H1 (cell line): ENCODE data around the gene ATP5MC3. TPM values are rescaled to one million over a fixed set of nuclear protein-coding genes. Genes with fewer than 3 reads are reported as not detected.

Source experiments
- CTCF ChIA-PET: fragments of 300-600 bp; sonication (Branson Sonifier 250); formaldehyde crosslinking; loops from one replicate; lab custom pipeline; 2021; ENCODE audit not compliant: partially characterized antibody; lab: Charles Lee
- POLR2A ChIA-PET: fragments of 300-600 bp; sonication (Branson Sonifier 250); formaldehyde crosslinking; loops from one replicate; lab custom pipeline; 2021; ENCODE audit warnings: inconsistent platforms; ENCODE audit not compliant: partially characterized antibody; lab: Charles Lee
- DNase-seq, 2 experiments: peaks; one replicate each; pipeline versions ENCODE4 v3.0.0 to v3.0.0-alpha.2; 2010 to 2022; ENCODE audit warnings: low spot score in 2 of 2, low read depth in 1 of 2, mixed read lengths in 1 of 2
- FAIRE-seq: peaks from 2 replicates; lab custom pipeline; 2011; peaks lifted over from hg19 to GRCh38; lab: Jason Lieb, UNC
- H2AFZ ChIP-seq: 2 replicates; pipeline ENCODE4 v1.8.1; 2012; ENCODE audit warnings: low read length, inconsistent platforms
- H2AK5ac ChIP-seq: 2 replicates; pipeline ENCODE4 v1.6.1; 2013; ENCODE audit warnings: low read depth, low read length
- H2BK120ac ChIP-seq: replicated peaks from 2 replicates; pipeline ENCODE3; 2013; ENCODE audit warnings: low read depth, low read length, inconsistent platforms
- H2BK12ac ChIP-seq: 2 replicates; pipeline ENCODE4 v1.6.1; 2013; ENCODE audit warnings: low read depth, low read length
- H2BK15ac ChIP-seq: 2 replicates; pipeline ENCODE4 v1.6.1; 2013; ENCODE audit warnings: low read length
- H2BK20ac ChIP-seq: 2 replicates; pipeline ENCODE4 v1.6.1; 2013; ENCODE audit warnings: low read length
- H2BK5ac ChIP-seq: 2 replicates; pipeline ENCODE4 v1.6.1; 2013; ENCODE audit warnings: low read depth, low read length
- H3K14ac ChIP-seq: 2 replicates; pipeline ENCODE4 v1.6.1; 2013; ENCODE audit warnings: inconsistent platforms; ENCODE audit not compliant: insufficient read length
- H3K18ac ChIP-seq: 2 replicates; pipeline ENCODE4 v1.6.1; 2013; ENCODE audit warnings: low read length; ENCODE audit errors: extremely low read depth
- H3K23ac ChIP-seq: 2 replicates; pipeline ENCODE4 v1.6.1; 2013; ENCODE audit warnings: inconsistent platforms; ENCODE audit not compliant: insufficient read length
- H3K23me2 ChIP-seq: 2 replicates; pipeline ENCODE4 v1.6.1; 2013; ENCODE audit warnings: low read depth, low read length
- H3K27ac ChIP-seq: 2 replicates; pipeline ENCODE4 v1.6.1; 2011; ENCODE audit warnings: low read depth, low read length, inconsistent platforms
- H3K27me3 ChIP-seq, 4 experiments: replicated peaks in 1 of 4; 1 replicate in 1 of 4; 2 replicates in 3 of 4; pipeline versions ENCODE4 v1.6.1 to v1.8.1; 2011 to 2013; ENCODE audit warnings: low read length in 3 of 4, mild to moderate bottlenecking in 3 of 4, inconsistent platforms in 2 of 4, mixed read lengths in 2 of 4, moderate library complexity in 1 of 4; ENCODE audit not compliant: control insufficient read depth in 3 of 4, insufficient read depth in 3 of 4; ENCODE audit errors: extremely low read depth in 1 of 4
- H3K36me3 ChIP-seq, 4 experiments: 2 replicates each; pipeline versions ENCODE4 v1.6.1 to v1.8.1; 2011 to 2013; ENCODE audit warnings: mild to moderate bottlenecking in 4 of 4, low read length in 3 of 4, moderate library complexity in 2 of 4, control low read depth in 1 of 4, inconsistent platforms in 1 of 4; ENCODE audit not compliant: insufficient read depth in 4 of 4, control insufficient read depth in 2 of 4
- H3K4ac ChIP-seq: replicated peaks from 2 replicates; pipeline ENCODE3; 2013; ENCODE audit warnings: low read length, low read depth, mixed read lengths, inconsistent platforms; ENCODE audit not compliant: insufficient read length
- H3K4me1 ChIP-seq, 4 experiments: replicated peaks in 1 of 4; 1 replicate in 1 of 4; 2 replicates in 3 of 4; pipeline versions ENCODE4 v1.6.1 to v1.8.1; 2011 to 2013; ENCODE audit warnings: low read length in 3 of 4, inconsistent platforms in 2 of 4, mixed read lengths in 1 of 4; ENCODE audit not compliant: insufficient read depth in 4 of 4, control insufficient read depth in 3 of 4
- H3K4me2 ChIP-seq, 2 experiments: 2 replicates each; pipeline versions ENCODE4 v1.6.1 to v1.8.1; 2011 to 2013; ENCODE audit warnings: low read depth in 2 of 2, low read length in 2 of 2, control low read depth in 1 of 2, inconsistent platforms in 1 of 2, mild to moderate bottlenecking in 1 of 2; ENCODE audit not compliant: insufficient read depth in 1 of 2
- H3K4me3 ChIP-seq, 4 experiments: fragments of 200-600, 300-600 bp in 1 of 4; sonication (generic), shearing (Covaris generic), sonication (Bioruptor Twin) in 1 of 4; 2 replicates each; pipeline versions ENCODE4 v1.5.1 to v1.8.1; 2011 to 2016; ENCODE audit warnings: low read length in 4 of 4, low read depth in 3 of 4, control low read depth in 2 of 4, inconsistent platforms in 2 of 4, mild to moderate bottlenecking in 2 of 4, mixed read lengths in 1 of 4, moderate library complexity in 1 of 4; ENCODE audit not compliant: insufficient read depth in 2 of 4; ENCODE audit errors: extremely low read depth in 1 of 4
- H3K56ac ChIP-seq: replicated peaks from 2 replicates; pipeline ENCODE3; 2013; ENCODE audit warnings: low read depth, mild to moderate bottlenecking, mixed read lengths, low read length, inconsistent platforms; ENCODE audit not compliant: insufficient read length
- H3K79me1 ChIP-seq: 2 replicates; pipeline ENCODE4 v1.6.1; 2013; ENCODE audit warnings: low read depth, low read length, control low read depth
- H3K79me2 ChIP-seq, 2 experiments: 2 replicates each; pipeline versions ENCODE4 v1.6.1 to v1.8.1; 2012 to 2013; ENCODE audit warnings: low read length in 2 of 2, mild to moderate bottlenecking in 2 of 2, inconsistent platforms in 1 of 2; ENCODE audit not compliant: insufficient read depth in 2 of 2, control insufficient read depth in 1 of 2
- H3K9ac ChIP-seq, 4 experiments: replicated peaks in 1 of 4; 1 replicate in 1 of 4; 2 replicates in 3 of 4; pipeline versions ENCODE4 v1.6.1 to v1.8.1; 2011 to 2013; ENCODE audit warnings: low read depth in 3 of 4, low read length in 3 of 4, control low read depth in 2 of 4, mild to moderate bottlenecking in 2 of 4, moderate library complexity in 2 of 4, inconsistent platforms in 1 of 4; ENCODE audit errors: extremely low read depth in 1 of 4
- H3K9me3 ChIP-seq, 2 experiments: 2 replicates each; pipeline versions ENCODE4 v1.6.1 to v1.8.1; 2012 to 2013; ENCODE audit warnings: mild to moderate bottlenecking in 2 of 2, moderate library complexity in 2 of 2, control low read depth in 1 of 2, inconsistent platforms in 1 of 2, low read depth in 1 of 2, low read length in 1 of 2, mixed read lengths in 1 of 2; ENCODE audit not compliant: insufficient read depth in 2 of 2
- H4K20me1 ChIP-seq, 2 experiments: replicated peaks in 1 of 2; 2 replicates each; pipeline versions ENCODE3 to v1.8.1; 2011 to 2013; ENCODE audit warnings: inconsistent platforms in 2 of 2, low read length in 2 of 2, mild to moderate bottlenecking in 1 of 2; ENCODE audit not compliant: insufficient read depth in 2 of 2, control insufficient read depth in 1 of 2
- H4K5ac ChIP-seq: 2 replicates; pipeline ENCODE4 v1.6.1; 2013; ENCODE audit warnings: low read length, low read depth, mixed read lengths, inconsistent platforms; ENCODE audit not compliant: insufficient read length
- H4K8ac ChIP-seq: 2 replicates; pipeline ENCODE4 v1.8.0; 2013; ENCODE audit warnings: mild to moderate bottlenecking, moderate library complexity, low read length, inconsistent platforms; ENCODE audit not compliant: insufficient read depth; ENCODE audit errors: extremely low read depth
- H4K91ac ChIP-seq: replicated peaks from 2 replicates; pipeline ENCODE3; 2013; ENCODE audit warnings: low read length, mixed read lengths, inconsistent platforms; ENCODE audit not compliant: insufficient read length
- ATF3 ChIP-seq: IDR thresholded peaks from 2 replicates; pipeline ENCODE4 v1.6.1; 2011; ENCODE audit warnings: low read depth, mild to moderate bottlenecking, low read length; ENCODE audit not compliant: insufficient read depth
- CBX5 ChIP-seq: fragments of 300-800, 300-1000 bp; sonication (generic); IDR thresholded peaks from 2 replicates; pipeline ENCODE4 v1.7.1; 2016; ENCODE audit warnings: antibody characterized with exemption, low read length, low read depth
- CTCF ChIP-seq, 3 experiments: IDR thresholded peaks; 1 replicate in 2 of 3; 2 replicates in 1 of 3; pipeline versions ENCODE4 v1.5.1 to v1.6.1; 2011; ENCODE audit warnings: low read length in 3 of 3, mild to moderate bottlenecking in 3 of 3, inconsistent platforms in 2 of 3, low read depth in 1 of 3, moderate library complexity in 1 of 3; ENCODE audit not compliant: insufficient read depth in 1 of 3; ENCODE audit errors: control extremely low read depth in 1 of 3
- HDAC2 ChIP-seq, 2 experiments: fragments of 300-600 bp in 1 of 2; sonication (generic) in 1 of 2; IDR thresholded peaks; 2 replicates each; pipeline ENCODE4 v1.6.1; 2011 to 2012; ENCODE audit warnings: low read depth in 2 of 2, low read length in 2 of 2, mild to moderate bottlenecking in 2 of 2, moderate library complexity in 2 of 2, borderline replicate concordance in 1 of 2, inconsistent platforms in 1 of 2
- MAFK ChIP-seq: IDR thresholded peaks from 2 replicates; pipeline ENCODE4 v1.6.1; 2012; ENCODE audit warnings: low read depth, mild to moderate bottlenecking, improper control_type of control experiment, low read length
- MAX ChIP-seq: IDR thresholded peaks from 2 replicates; pipeline ENCODE4 v1.6.1; 2012; ENCODE audit warnings: inconsistent platforms
- RBBP5 ChIP-seq: IDR thresholded peaks from 2 replicates; pipeline ENCODE4 v1.7.1; 2012; ENCODE audit warnings: low read depth, mild to moderate bottlenecking, inconsistent platforms, low read length, moderate library complexity, borderline replicate concordance
- SAP30 ChIP-seq: fragments of 300-600 bp; sonication (generic); IDR thresholded peaks from 2 replicates; pipeline ENCODE4 v1.7.1; 2012; ENCODE audit warnings: low read length, moderate library complexity, mild to moderate bottlenecking, inconsistent platforms; ENCODE audit not compliant: insufficient read depth, insufficient replicate concordance
- SP1 ChIP-seq: IDR thresholded peaks from 2 replicates; pipeline ENCODE4 v1.6.1; 2011; ENCODE audit warnings: low read depth, low read length
- ZNF274 ChIP-seq: IDR thresholded peaks from 2 replicates; pipeline ENCODE4 v1.7.0; 2012; ENCODE audit warnings: low read length, borderline replicate concordance; ENCODE audit errors: extremely low read depth
- WGBS, 2 experiments: shearing (Covaris generic) in 1 of 2; methylation state at CpG; one replicate each; pipeline versions ENCODE4 v1.1.6 to v1.1.7; 2013 to 2015; ENCODE audit warnings: low lambda C conversion rate in 2 of 2, mixed read lengths in 2 of 2, inconsistent platforms in 1 of 2, low coverage in 1 of 2, missing lambda C conversion rate in 1 of 2; ENCODE audit not compliant: insufficient replicate concordance in 2 of 2, insufficient coverage in 1 of 2, insufficient read length in 1 of 2; ENCODE audit errors: extremely low coverage in 1 of 2, missing lambda C conversion rate in 1 of 2; 5-methylcytosine and 5-hydroxymethylcytosine counted together
- polyA plus RNA-seq, 7 experiments: library from polyadenylated mRNA; depleted of rRNA in 3 of 7; stranded (reverse) in 5 of 7; unstranded in 2 of 7; fragments of >200 nt in 5 of 7; fragments of 200-250 nt in 2 of 7; gene quantifications; 1 replicate in 5 of 7; 2 replicates in 1 of 7; 4 replicates in 1 of 7; pipeline versions ENCODE4 v1.2.1 to v1.2.3, GENCODE V29; 2011 to 2013; ENCODE audit warnings: missing spikeins in 2 of 7, mixed read lengths in 2 of 7
- total RNA-seq: library from RNA; stranded (reverse); fragmentation: NEBNext Ultra II Directional; extraction: Animal tissue kit (Norgen Biotek cat#: 25700); gene quantifications from 2 replicates; pipeline ENCODE4 v1.2.1, GENCODE V29; 2021

ATP5MC3 gene
- total and polyA plus RNA-seq, 2 of the 8 experiments (the other 6 are each of a cell fraction or from before 2014, with no cell fraction given), result 320 to 856 TPM

- Histone ChIP-seq H4K91ac (no peak overlapping the region), H2BK120ac (no peak overlapping the region), H3K23ac (no peak overlapping the region), H4K5ac (no peak overlapping the region), H3K4me3 (no peak overlapping the region), H3K79me1 (peaks cover 3% of the 10 kb centered on the region; the same call in 1 of the 2 replicates), H2BK15ac (no peak overlapping the region), H3K79me2 (peaks cover 24 to 88% of the 10 kb centered on the region in 2 experiments), H2BK12ac (no peak overlapping the region), H3K9me3 (no peaks in the 10 kb centered on the region; a peak in 1 of 4 replicates), H2BK20ac (no peak overlapping the region), H3K27me3 (no peaks in the 10 kb centered on the region), H4K20me1 (peaks cover 2 to 3% of the 10 kb centered on the region in 2 experiments), H2BK5ac (no peak overlapping the region), H3K18ac (no peak overlapping the region), H3K36me3 (no peaks in the 10 kb centered on the region), H3K23me2 (no peaks in the 10 kb centered on the region), H3K56ac (no peak overlapping the region), H3K14ac (no peak overlapping the region), H3K4ac (no peak overlapping the region), H3K4me1 (no peaks in the 10 kb centered on the region), H3K9ac (no peak overlapping the region), H3K4me2 (no peak overlapping the region), H3K27ac (no peak overlapping the region), H2AK5ac (no peak overlapping the region), H2AFZ (no peak overlapping the region), H4K8ac (no peak overlapping the region)
- DNase-seq (no peak), FAIRE-seq (no peak)
- CTCF ChIA-PET, result no interaction called here
- POLR2A ChIA-PET, result no interaction called here
- 95% methylated on average over 8 of the region's 8 CpGs; no CpG with 5 or more reads in 1 of the 2 experiments for WGBS, 2 experiments
- TF ChIP-seq MAX, result no peak
- no peak for TF ChIP-seq CBX5
- TF ChIP-seq CTCF (IDR thresholded peaks at IDR 0.05; ENCODE audit: control extremely low read depth in 1 of 3, insufficient read depth in 1 of 3, low read depth in 1 of 3, low read length in 3 of 3), result no peak
- no peak for TF ChIP-seq RBBP5
- no peak for TF ChIP-seq HDAC2 (IDR thresholded peaks at IDR 0.05; ENCODE audit: borderline replicate concordance in 1 of 2, low read depth in 2 of 2, low read length in 2 of 2)
- no peak for TF ChIP-seq MAFK
- no peak for TF ChIP-seq ZNF274
- TF ChIP-seq SAP30, result no peak
- no peak for TF ChIP-seq ATF3
- TF ChIP-seq SP1, result no peak
Measured at GRCh38 chr2:175164235-175164634, 17.3 kb downstream of the ATP5MC3 start.
